Germinal center (tissue), 1 donor: ENCODE results near the gene SEH1L.
"Not testable (repeated sequence)": the region's sequence is repeated elsewhere in the genome, so short reads cannot be mapped to it uniquely, and the experiment has no call there.

ENCODE experiments used
- DNase-seq: peaks from one replicate; pipeline ENCODE4 v3.0.0; 2012; ENCODE audit warnings: mixed read lengths, low spot score

Gene SEH1L

GRCh38 chr18:12995952-12996477 is 48.2 kb downstream of the SEH1L start:
- no peak for DNase-seq

- no peak for DNase-seq
Measured at GRCh38 chr18:12996661-12997292, 49.0 kb downstream of the SEH1L start.

GRCh38 chr18:12997330-12997729 is 49.5 kb downstream of the SEH1L start:
- not testable (repeated sequence) for DNase-seq

GRCh38 chr18:12998332-12999060 is 50.7 kb downstream of the SEH1L start:
- DNase-seq = no peak

- DNase-seq = peak; percentile 45
Measured at GRCh38 chr18:13003466-13003896, 55.7 kb downstream of the SEH1L start.

- DNase-seq = no peak
Measured at GRCh38 chr18:13004396-13004795, 56.6 kb downstream of the SEH1L start.

- no peak for DNase-seq
Measured at GRCh38 chr18:13005289-13005688, 57.5 kb downstream of the SEH1L start.

GRCh38 chr18:13006531-13007247 is 58.9 kb downstream of the SEH1L start:
- DNase-seq = no peak

- DNase-seq = no peak
Measured at GRCh38 chr18:13007248-13007560, 59.4 kb downstream of the SEH1L start.

GRCh38 chr18:13011719-13012118 is 63.9 kb downstream of the SEH1L start:
- no peak for DNase-seq

- no peak for DNase-seq
Measured at GRCh38 chr18:13014232-13014631, 66.4 kb downstream of the SEH1L start.

- DNase-seq = no peak
Measured at GRCh38 chr18:13014818-13015217, 67.0 kb downstream of the SEH1L start.

GRCh38 chr18:13017247-13017875 is 69.5 kb downstream of the SEH1L start:
- DNase-seq = no peak

GRCh38 chr18:13018374-13018773 is 70.6 kb downstream of the SEH1L start:
- no peak for DNase-seq

GRCh38 chr18:13019301-13019700 is 71.5 kb downstream of the SEH1L start:
- DNase-seq = no peak

GRCh38 chr18:13022644-13023043 is 74.8 kb downstream of the SEH1L start:
- DNase-seq = no peak

- no peak for DNase-seq
Measured at GRCh38 chr18:13025233-13025632, 77.4 kb downstream of the SEH1L start.

GRCh38 chr18:13026583-13027270 is 78.9 kb downstream of the SEH1L start:
- DNase-seq = no peak

GRCh38 chr18:13028869-13029268 is 81.1 kb downstream of the SEH1L start:
- no peak for DNase-seq

- no peak for DNase-seq
Measured at GRCh38 chr18:13032173-13032572, 84.4 kb downstream of the SEH1L start.

GRCh38 chr18:13035249-13035914 is 87.6 kb downstream of the SEH1L start:
- no peak for DNase-seq
